Measurements from ENCODE around the gene SPPL3. TPM values are rescaled to one million over a fixed set of nuclear protein-coding genes. Genes with fewer than 3 reads are reported as not detected.

SPPL3 gene
- total RNA-seq, 1 experiment from 2014 or later = 51.1 TPM

DNA sequence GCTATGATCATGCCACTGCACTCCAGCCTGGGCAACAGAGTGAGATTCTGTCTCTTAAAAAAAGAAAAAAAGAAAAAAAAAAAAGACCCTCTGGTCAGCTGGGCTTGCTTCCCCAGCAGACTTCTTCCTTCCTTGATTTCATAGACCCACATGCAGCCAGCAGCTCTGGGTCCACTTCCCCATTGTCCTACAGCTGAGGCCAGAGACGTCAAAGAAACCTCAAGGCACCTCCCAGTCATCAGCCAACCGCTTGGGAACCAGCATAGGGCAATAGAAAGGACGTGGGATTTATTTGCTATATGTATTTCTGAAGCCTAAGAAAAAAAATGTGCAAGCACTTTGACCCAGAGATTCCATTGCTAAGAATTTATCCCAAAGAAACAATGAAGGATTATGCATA lies 35.4 kb upstream of the SPPL3 start:
- in situ Hi-C loops (cut with HindIII; ENCODE audit: low pct_unique_long_range_greater_than_20kb, low sequenced_read_pairs) (no loop called here), intact Hi-C loops (cut with micrococcal nuclease; ENCODE audit: unreplicated experiment) (no loop called here)
- Histone ChIP-seq H3K27me3 (ENCODE audit: control insufficient read depth, insufficient read depth, low read length) (no peaks in the 10 kb centered on the region), H3K27ac (ENCODE audit: low read length) (no peak overlapping the region), H3K36me3 (ENCODE audit: control insufficient read depth, insufficient read depth, low read length) (no peaks in the 10 kb centered on the region), H3K9me3 (ENCODE audit: control insufficient read depth, insufficient read depth, low read depth, low read length) (no peaks in the 10 kb centered on the region), H3K4me1 (ENCODE audit: control insufficient read depth, insufficient read depth, low read length) (no peaks in the 10 kb centered on the region), H3K4me3 (ENCODE audit: low read depth in 2 of 2, low read length in 2 of 2) (no peak overlapping the region)
- DNase-seq (ENCODE audit: low read depth, low spot score) (no peak), ATAC-seq (no peak)
- TF ChIP-seq POLR2AphosphoS5 (IDR thresholded peaks at IDR 0.05; ENCODE audit: low read depth, low read length) = no peak
- TF ChIP-seq TCF7L2 (IDR thresholded peaks at IDR 0.05; ENCODE audit: low read depth, low read length) = no peak
- no peak for TF ChIP-seq SIN3A (IDR thresholded peaks at IDR 0.05; ENCODE audit: borderline replicate concordance, insufficient read depth, low read depth, low read length)
- TF ChIP-seq, protein P1, sequence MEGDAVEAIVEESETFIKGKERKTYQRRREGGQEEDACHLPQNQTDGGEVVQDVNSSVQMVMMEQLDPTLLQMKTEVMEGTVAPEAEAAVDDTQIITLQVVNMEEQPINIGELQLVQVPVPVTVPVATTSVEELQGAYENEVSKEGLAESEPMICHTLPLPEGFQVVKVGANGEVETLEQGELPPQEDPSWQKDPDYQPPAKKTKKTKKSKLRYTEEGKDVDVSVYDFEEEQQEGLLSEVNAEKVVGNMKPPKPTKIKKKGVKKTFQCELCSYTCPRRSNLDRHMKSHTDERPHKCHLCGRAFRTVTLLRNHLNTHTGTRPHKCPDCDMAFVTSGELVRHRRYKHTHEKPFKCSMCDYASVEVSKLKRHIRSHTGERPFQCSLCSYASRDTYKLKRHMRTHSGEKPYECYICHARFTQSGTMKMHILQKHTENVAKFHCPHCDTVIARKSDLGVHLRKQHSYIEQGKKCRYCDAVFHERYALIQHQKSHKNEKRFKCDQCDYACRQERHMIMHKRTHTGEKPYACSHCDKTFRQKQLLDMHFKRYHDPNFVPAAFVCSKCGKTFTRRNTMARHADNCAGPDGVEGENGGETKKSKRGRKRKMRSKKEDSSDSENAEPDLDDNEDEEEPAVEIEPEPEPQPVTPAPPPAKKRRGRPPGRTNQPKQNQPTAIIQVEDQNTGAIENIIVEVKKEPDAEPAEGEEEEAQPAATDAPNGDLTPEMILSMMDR (IDR thresholded peaks at IDR 0.05) = no peak
- TF ChIP-seq, protein P2, sequence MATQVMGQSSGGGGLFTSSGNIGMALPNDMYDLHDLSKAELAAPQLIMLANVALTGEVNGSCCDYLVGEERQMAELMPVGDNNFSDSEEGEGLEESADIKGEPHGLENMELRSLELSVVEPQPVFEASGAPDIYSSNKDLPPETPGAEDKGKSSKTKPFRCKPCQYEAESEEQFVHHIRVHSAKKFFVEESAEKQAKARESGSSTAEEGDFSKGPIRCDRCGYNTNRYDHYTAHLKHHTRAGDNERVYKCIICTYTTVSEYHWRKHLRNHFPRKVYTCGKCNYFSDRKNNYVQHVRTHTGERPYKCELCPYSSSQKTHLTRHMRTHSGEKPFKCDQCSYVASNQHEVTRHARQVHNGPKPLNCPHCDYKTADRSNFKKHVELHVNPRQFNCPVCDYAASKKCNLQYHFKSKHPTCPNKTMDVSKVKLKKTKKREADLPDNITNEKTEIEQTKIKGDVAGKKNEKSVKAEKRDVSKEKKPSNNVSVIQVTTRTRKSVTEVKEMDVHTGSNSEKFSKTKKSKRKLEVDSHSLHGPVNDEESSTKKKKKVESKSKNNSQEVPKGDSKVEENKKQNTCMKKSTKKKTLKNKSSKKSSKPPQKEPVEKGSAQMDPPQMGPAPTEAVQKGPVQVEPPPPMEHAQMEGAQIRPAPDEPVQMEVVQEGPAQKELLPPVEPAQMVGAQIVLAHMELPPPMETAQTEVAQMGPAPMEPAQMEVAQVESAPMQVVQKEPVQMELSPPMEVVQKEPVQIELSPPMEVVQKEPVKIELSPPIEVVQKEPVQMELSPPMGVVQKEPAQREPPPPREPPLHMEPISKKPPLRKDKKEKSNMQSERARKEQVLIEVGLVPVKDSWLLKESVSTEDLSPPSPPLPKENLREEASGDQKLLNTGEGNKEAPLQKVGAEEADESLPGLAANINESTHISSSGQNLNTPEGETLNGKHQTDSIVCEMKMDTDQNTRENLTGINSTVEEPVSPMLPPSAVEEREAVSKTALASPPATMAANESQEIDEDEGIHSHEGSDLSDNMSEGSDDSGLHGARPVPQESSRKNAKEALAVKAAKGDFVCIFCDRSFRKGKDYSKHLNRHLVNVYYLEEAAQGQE (IDR thresholded peaks at IDR 0.05; ENCODE audit: insufficient read depth in 1 of 2, low read depth in 2 of 2, low read length in 1 of 2) = no peak
- CTCF ChIA-PET = interaction anchor here (0.6 kb wide), 2 partner anchors 169 to 192 kb away, joined by 3 to 6 read pairs; no protein-coding TSS in a partner anchor
- no TSS peak for BruUV-seq (replicated peaks)
- POLR2A ChIA-PET = no interaction called here

DNA sequence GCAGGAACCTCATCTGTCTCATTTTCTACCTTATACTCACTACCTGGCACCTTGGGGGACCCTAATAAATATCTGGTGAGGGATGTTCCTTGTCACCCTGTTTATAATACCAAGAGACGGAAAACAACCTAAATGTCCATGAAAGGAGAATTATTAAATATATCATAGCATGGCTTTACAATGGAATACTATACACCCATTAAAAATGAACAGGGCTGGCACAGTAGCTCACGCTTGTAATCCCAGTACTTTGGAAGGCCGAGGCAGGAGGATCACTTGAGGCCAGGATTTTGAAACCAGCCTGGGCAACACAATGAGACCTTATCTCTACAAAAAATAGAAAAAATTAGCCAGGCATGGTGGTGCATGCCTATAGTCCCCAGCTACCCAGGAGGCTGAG lies 34.3 kb upstream of the SPPL3 start:
- no peak for ATAC-seq
- BruUV-seq (replicated peaks) = no TSS peak
- no peak overlapping the region for H3K4me3 ChIP-seq (ENCODE audit: low read depth in 2 of 2, low read length in 2 of 2)
- ChIA-PET POLR2A (no interaction called here), CTCF (no interaction called here)
- TF ChIP-seq POLR2AphosphoS5 (IDR thresholded peaks at IDR 0.05; ENCODE audit: low read depth, low read length) = no peak
- TF ChIP-seq, protein P1 (IDR thresholded peaks at IDR 0.05) = no peak
- no peak for TF ChIP-seq TCF7L2 (IDR thresholded peaks at IDR 0.05; ENCODE audit: low read depth, low read length)
- no peak overlapping the region for H3K27ac ChIP-seq (ENCODE audit: low read length)
- no peaks in the 10 kb centered on the region for H3K27me3 ChIP-seq (ENCODE audit: control insufficient read depth, insufficient read depth, low read length)
- H3K9me3 ChIP-seq (ENCODE audit: control insufficient read depth, insufficient read depth, low read depth, low read length) = no peaks in the 10 kb centered on the region
- DNase-seq (ENCODE audit: low read depth, low spot score) = no peak
- intact Hi-C loops (cut with micrococcal nuclease; ENCODE audit: unreplicated experiment) (no loop called here), in situ Hi-C loops (cut with HindIII; ENCODE audit: low pct_unique_long_range_greater_than_20kb, low sequenced_read_pairs) (no loop called here)
- H3K36me3 ChIP-seq (ENCODE audit: control insufficient read depth, insufficient read depth, low read length) = no peaks in the 10 kb centered on the region
- H3K4me1 ChIP-seq (ENCODE audit: control insufficient read depth, insufficient read depth, low read length) = no peaks in the 10 kb centered on the region
